Stimulated activated CD4-positive, alpha-beta T cell treated with anti-CD3 and anti-CD28 coated beads, TNF-alpha, amount 100 ng/mL, for 48 hours (primary cell): ENCODE results near the gene COL9A1.

ENCODE experiments used
- DNase-seq, 3 donors: peaks; one replicate each; pipeline ENCODE4 v3.0.0-alpha.2; 2020; ENCODE audit warnings: low read depth in 3 of 3

COL9A1 gene

DNA sequence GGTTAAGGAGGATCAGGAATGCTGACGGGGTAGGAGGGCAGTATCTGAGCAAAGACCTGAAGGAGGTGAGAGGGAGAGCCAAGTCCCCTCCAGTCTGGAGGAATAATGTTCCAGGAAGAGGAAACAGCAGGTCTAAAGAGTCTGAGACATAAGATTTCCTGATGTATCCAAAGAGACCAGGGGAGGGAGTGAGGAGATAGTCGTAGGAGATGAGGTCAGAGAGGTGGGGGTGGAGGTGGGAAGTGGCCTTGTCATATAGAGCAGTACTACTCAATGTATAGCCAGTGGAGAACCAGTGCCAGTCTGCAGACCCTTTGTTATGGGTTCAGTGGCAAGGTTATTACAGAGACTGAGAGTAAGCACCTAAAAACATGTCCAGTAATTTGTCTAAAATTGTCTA, 130.6 kb downstream of the COL9A1 start:
- DNase-seq = no peak

DNA sequence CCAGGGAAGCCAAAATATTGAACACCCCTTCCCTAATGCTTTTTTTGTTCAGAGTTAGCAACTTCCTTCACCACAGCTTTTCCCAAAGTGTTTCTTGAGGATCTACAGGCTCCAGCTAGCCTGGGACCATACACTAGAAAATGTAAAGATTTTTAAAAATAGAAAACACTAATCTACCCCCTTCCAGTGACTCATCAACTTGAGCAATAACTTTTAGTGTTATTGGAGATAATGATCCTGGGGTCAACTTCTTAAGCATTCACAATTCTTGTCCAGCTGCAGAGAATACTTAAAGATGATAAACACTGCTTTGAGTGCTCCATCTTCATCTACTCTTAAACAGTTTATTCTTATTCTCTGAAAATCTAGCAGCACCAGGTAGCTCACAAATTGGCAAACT, 131.6 kb downstream of the COL9A1 start:
- no peak for DNase-seq

DNA sequence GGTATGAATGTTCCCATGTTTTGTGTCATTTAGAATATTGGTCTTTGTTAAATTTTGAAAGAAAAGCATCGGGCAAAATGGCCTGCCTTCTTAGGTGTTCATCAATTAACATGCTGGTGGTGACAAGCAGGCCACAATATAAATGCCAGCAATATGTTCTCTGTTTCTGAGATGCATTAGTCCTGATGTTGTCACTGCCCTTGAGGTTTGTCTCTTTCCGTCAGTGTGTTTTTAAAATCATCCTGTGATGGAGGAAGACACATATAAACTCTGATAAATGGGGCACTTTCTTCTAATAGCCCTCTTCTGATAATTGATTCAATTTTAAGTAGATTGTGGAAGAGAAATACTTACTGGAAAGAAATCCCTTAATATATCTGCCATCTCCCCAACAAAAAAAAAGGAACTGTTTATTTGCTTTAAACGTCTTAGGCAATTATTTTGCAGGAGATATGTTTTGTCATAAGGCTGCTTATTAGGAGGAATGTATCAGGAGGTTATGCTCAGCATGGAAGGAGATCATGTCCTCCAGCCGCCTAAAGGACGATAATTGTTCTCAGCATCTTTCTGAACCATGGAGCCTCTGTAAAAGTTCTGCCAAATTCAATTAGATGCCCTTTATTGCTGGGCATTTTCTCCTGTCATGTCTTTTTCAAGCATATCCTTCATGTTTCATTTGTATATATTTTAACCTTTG, 134.1 kb downstream of the COL9A1 start:
- DNase-seq = no peak
